Dedifferentiated amniotic fluid mesenchymal stem cell (primary cell): Measurements from ENCODE around the gene GRIK3.
"Not testable (repeated sequence)": the region's sequence is repeated elsewhere in the genome, so short reads cannot be mapped to it uniquely, and the experiment has no call there.

Source experiments
- DNase-seq: peaks from one replicate; pipeline ENCODE4 v3.0.0-alpha.2; 2016; ENCODE audit errors: extremely low spot score

GRIK3 gene

GRCh38 chr1:36787312-36787913 lies 246.9 kb downstream of the GRIK3 start:
- no peak for DNase-seq

GRCh38 chr1:36786425-36786824 lies 247.9 kb downstream of the GRIK3 start:
- DNase-seq: no peak

- DNase-seq: no peak
These were observed 250.0 kb downstream of the GRIK3 start for GRCh38 chr1:36784147-36784859.

- no peak for DNase-seq
These were observed 250.8 kb downstream of the GRIK3 start for GRCh38 chr1:36783475-36783874.

GRCh38 chr1:36782785-36783184 lies 251.5 kb downstream of the GRIK3 start:
- no peak for DNase-seq

GRCh38 chr1:36782085-36782484 lies 252.2 kb downstream of the GRIK3 start:
- no peak for DNase-seq

GRCh38 chr1:36781098-36781497 lies 253.2 kb downstream of the GRIK3 start:
- no peak for DNase-seq

- DNase-seq: no peak
These were observed 255.6 kb downstream of the GRIK3 start for GRCh38 chr1:36778740-36779139.

- no peak for DNase-seq
These were observed 257.1 kb downstream of the GRIK3 start for GRCh38 chr1:36776948-36777831.

GRCh38 chr1:36776256-36776655 lies 258.1 kb downstream of the GRIK3 start:
- DNase-seq: no peak

- DNase-seq: no peak
These were observed 258.6 kb downstream of the GRIK3 start for GRCh38 chr1:36775716-36776115.

- no peak for DNase-seq
These were observed 260.3 kb downstream of the GRIK3 start for GRCh38 chr1:36773827-36774541.

GRCh38 chr1:36772647-36773495 lies 261.4 kb downstream of the GRIK3 start:
- no peak for DNase-seq

GRCh38 chr1:36771660-36772284 lies 262.5 kb downstream of the GRIK3 start:
- no peak for DNase-seq

- DNase-seq: no peak
These were observed 263.1 kb downstream of the GRIK3 start for GRCh38 chr1:36771240-36771639.

GRCh38 chr1:36769886-36770830 lies 264.2 kb downstream of the GRIK3 start:
- DNase-seq: no peak

- no peak for DNase-seq
These were observed 265.7 kb downstream of the GRIK3 start for GRCh38 chr1:36768486-36769178.

- DNase-seq: not testable (repeated sequence)
These were observed 266.9 kb downstream of the GRIK3 start for GRCh38 chr1:36767429-36767828.

GRCh38 chr1:36766481-36766880 lies 267.8 kb downstream of the GRIK3 start:
- DNase-seq: no peak
